DND-41 (cell line): ENCODE results near the gene THOC1.

Source experiments
- ATAC-seq: fragments of 200-7000 bp; cut with Tn5 transposase; 3 replicates; pipeline ENCODE4 v1.9.1; 2021; ENCODE audit warnings: low read depth; ENCODE audit not compliant: insufficient read depth
- DNase-seq: peaks from one replicate; pipeline ENCODE4 v3.0.0-alpha.2; 2020
- H2AFZ ChIP-seq: 2 replicates; pipeline ENCODE4 v1.6.0; 2012; ENCODE audit warnings: low read depth, low read length
- H3K27ac ChIP-seq: 2 replicates; pipeline ENCODE4 v1.5.1; 2012; ENCODE audit warnings: low read length, inconsistent platforms
- H3K27me3 ChIP-seq: fragments of 200-600 bp; sonication (generic); 2 replicates; pipeline ENCODE4 v1.6.0; 2012; ENCODE audit warnings: low read length, mild to moderate bottlenecking, inconsistent platforms; ENCODE audit not compliant: insufficient read depth, poor library complexity
- H3K36me3 ChIP-seq: 2 replicates; pipeline ENCODE4 v1.5.1; 2012; ENCODE audit warnings: low read length, inconsistent platforms; ENCODE audit not compliant: insufficient read depth
- H3K4me1 ChIP-seq: 2 replicates; pipeline ENCODE4 v1.5.1; 2012; ENCODE audit warnings: mild to moderate bottlenecking, low read length; ENCODE audit not compliant: insufficient read depth
- H3K4me2 ChIP-seq: 2 replicates; pipeline ENCODE4 v1.6.0; 2012; ENCODE audit warnings: mild to moderate bottlenecking, moderate library complexity, low read length, inconsistent platforms; ENCODE audit not compliant: insufficient read depth
- H3K4me3 ChIP-seq, 2 experiments: fragments of 200-600 bp in 1 of 2; shearing (Covaris generic) in 1 of 2; 2 replicates each; pipeline ENCODE4 v1.5.1; 2012 to 2016; ENCODE audit warnings: inconsistent platforms in 2 of 2, low read length in 2 of 2, mild to moderate bottlenecking in 2 of 2, low read depth in 1 of 2, moderate library complexity in 1 of 2
- H3K79me2 ChIP-seq: 2 replicates; pipeline ENCODE4 v1.6.0; 2012; ENCODE audit warnings: low read length, inconsistent platforms; ENCODE audit not compliant: insufficient read depth
- H3K9ac ChIP-seq: 2 replicates; pipeline ENCODE4 v1.6.0; 2012; ENCODE audit warnings: low read depth, mild to moderate bottlenecking, inconsistent platforms, low read length, moderate library complexity
- H3K9me3 ChIP-seq: 2 replicates; pipeline ENCODE4 v1.5.1; 2012; ENCODE audit warnings: low read length, moderate library complexity, mild to moderate bottlenecking, inconsistent platforms; ENCODE audit not compliant: insufficient read depth, severe bottlenecking
- H4K20me1 ChIP-seq: 2 replicates; pipeline ENCODE4 v1.6.0; 2012; ENCODE audit warnings: low read length; ENCODE audit not compliant: insufficient read depth
- EZH2 ChIP-seq: IDR thresholded peaks from 3 replicates; pipeline ENCODE4 v1.6.1; 2012; ENCODE audit warnings: borderline replicate concordance, low read depth, mild to moderate bottlenecking, moderate library complexity, low read length, inconsistent platforms; ENCODE audit not compliant: severe bottlenecking
- TF ChIP-seq, protein P1 (sequence below): IDR thresholded peaks from 2 replicates; pipeline ENCODE4 v1.5.1; 2012; ENCODE audit warnings: borderline replicate concordance, low read length, moderate library complexity, mild to moderate bottlenecking; ENCODE audit not compliant: poor library complexity, severe bottlenecking; ENCODE audit errors: extremely low read depth

The THOC1 gene

DNA sequence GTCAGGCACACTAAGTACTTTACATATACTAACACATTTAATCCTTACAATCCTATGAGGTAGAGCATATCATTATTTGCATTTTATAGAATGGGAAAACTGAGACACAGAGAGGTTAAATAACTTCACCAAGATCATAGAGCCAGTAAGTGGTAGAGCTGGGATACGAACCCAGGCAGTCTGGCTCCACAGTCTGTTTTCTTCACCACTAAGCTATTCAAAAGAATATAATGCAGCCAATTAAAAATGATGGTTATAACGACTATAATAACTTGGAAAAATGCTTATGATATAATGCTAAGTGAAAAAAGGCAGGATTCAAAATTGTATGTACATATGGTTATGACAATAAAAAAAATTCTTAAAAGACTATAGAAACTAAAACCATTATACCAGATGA, 7.3 kb downstream of the THOC1 start:
- Histone ChIP-seq H3K4me1 (peaks cover under 1% of the 10 kb centered on the region; the same call in 1 of the 2 replicates), H3K4me3 (no peak overlapping the region), H3K27me3 (no peaks in the 10 kb centered on the region), H3K79me2 (peaks cover 9% of the 10 kb centered on the region), H3K9me3 (no peaks in the 10 kb centered on the region), H3K9ac (no peak overlapping the region), H3K36me3 (peaks cover 90% of the 10 kb centered on the region), H3K4me2 (no peak overlapping the region), H2AFZ (no peak overlapping the region), H4K20me1 (no peaks in the 10 kb centered on the region), H3K27ac (no peak overlapping the region)
- DNase-seq, result no peak
- TF ChIP-seq, protein P1, sequence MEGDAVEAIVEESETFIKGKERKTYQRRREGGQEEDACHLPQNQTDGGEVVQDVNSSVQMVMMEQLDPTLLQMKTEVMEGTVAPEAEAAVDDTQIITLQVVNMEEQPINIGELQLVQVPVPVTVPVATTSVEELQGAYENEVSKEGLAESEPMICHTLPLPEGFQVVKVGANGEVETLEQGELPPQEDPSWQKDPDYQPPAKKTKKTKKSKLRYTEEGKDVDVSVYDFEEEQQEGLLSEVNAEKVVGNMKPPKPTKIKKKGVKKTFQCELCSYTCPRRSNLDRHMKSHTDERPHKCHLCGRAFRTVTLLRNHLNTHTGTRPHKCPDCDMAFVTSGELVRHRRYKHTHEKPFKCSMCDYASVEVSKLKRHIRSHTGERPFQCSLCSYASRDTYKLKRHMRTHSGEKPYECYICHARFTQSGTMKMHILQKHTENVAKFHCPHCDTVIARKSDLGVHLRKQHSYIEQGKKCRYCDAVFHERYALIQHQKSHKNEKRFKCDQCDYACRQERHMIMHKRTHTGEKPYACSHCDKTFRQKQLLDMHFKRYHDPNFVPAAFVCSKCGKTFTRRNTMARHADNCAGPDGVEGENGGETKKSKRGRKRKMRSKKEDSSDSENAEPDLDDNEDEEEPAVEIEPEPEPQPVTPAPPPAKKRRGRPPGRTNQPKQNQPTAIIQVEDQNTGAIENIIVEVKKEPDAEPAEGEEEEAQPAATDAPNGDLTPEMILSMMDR, result no peak
- no peak for TF ChIP-seq EZH2
- no peak for ATAC-seq

DNA sequence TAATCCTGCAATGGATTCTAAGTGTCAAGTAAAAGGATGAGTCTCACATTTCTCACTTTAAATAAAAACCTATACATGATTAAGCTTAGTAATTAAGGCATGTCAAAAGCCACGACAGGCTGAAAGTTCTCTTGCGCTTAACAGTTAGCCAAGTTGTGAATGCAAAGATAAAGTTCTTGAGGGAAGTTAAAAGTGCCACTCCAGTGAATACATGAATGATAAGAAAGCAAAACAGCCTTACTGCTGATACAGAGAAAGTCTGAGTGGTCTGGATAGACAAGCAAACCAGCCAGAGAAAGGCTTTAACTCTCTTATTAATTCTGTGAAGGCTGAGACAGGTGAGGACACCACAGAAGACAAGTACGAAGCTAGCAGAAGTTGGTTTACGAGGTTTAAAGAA, 12.7 kb downstream of the THOC1 start:
- Histone ChIP-seq H3K9ac (no peak overlapping the region), H3K27ac (no peak overlapping the region), H4K20me1 (no peaks in the 10 kb centered on the region), H3K4me2 (no peak overlapping the region), H2AFZ (no peak overlapping the region), H3K79me2 (no peaks in the 10 kb centered on the region; the same call in 1 of the 2 replicates), H3K4me1 (no peaks in the 10 kb centered on the region), H3K27me3 (no peaks in the 10 kb centered on the region), H3K36me3 (peaks cover 96% of the 10 kb centered on the region), H3K9me3 (no peaks in the 10 kb centered on the region), H3K4me3 (no peak overlapping the region)
- no peak for DNase-seq
- ATAC-seq, result no peak
- TF ChIP-seq, protein P1, result no peak
- TF ChIP-seq EZH2, result no peak

DNA sequence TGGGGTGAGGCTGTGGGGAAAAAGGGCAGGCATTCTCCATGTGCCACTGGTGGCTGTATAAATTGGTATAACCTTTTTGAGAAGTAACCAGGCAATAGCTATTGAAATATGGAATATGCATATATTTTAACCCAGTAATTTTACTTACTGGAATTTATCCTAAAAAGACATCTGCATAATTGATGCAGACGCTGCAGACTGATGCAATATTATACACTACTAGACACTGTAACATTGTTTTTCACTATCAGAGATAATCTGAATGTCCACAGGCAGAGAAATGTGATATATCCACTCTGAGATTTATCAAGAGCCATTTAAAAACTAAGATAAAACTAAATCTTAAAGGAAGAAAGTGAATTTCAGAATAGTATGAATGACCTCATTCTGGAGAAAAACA, 14.7 kb downstream of the THOC1 start:
- Histone ChIP-seq H4K20me1 (no peaks in the 10 kb centered on the region), H2AFZ (no peak overlapping the region), H3K4me2 (no peak overlapping the region), H3K79me2 (no peaks in the 10 kb centered on the region; the same call in 1 of the 2 replicates), H3K4me1 (no peaks in the 10 kb centered on the region), H3K27me3 (no peaks in the 10 kb centered on the region), H3K4me3 (no peak overlapping the region), H3K36me3 (peaks cover 94% of the 10 kb centered on the region), H3K9ac (no peak overlapping the region), H3K27ac (no peak overlapping the region), H3K9me3 (no peaks in the 10 kb centered on the region)
- DNase-seq (no peak), ATAC-seq (no peak)
- TF ChIP-seq EZH2, result no peak
- TF ChIP-seq, protein P1, result no peak

DNA sequence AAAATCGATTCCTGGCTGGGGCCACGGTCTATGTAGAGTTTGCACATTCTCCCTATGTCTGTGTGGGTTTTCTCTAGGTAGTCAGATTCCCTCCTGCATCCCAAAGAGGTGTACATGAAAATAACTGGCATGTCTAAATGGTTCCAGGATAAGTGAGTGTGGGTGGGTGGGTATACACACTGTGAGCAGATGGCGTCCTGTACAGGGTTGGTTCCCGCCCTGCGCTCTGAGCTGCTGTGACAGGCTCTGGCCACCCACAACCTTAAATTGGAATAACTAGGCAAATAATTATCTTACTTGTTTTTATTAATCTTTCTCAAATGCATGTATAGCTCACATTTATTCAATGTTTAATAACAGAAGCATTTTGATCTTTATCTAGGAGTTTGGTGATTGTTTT, 16.3 kb downstream of the THOC1 start:
- Histone ChIP-seq H3K4me2 (no peak overlapping the region), H3K4me1 (no peaks in the 10 kb centered on the region), H4K20me1 (no peaks in the 10 kb centered on the region), H3K27me3 (no peaks in the 10 kb centered on the region), H2AFZ (no peak overlapping the region), H3K9ac (no peak overlapping the region), H3K79me2 (no peaks in the 10 kb centered on the region), H3K36me3 (peaks cover 93% of the 10 kb centered on the region), H3K27ac (no peak overlapping the region), H3K4me3 (no peak overlapping the region), H3K9me3 (no peaks in the 10 kb centered on the region)
- no peak for ATAC-seq
- TF ChIP-seq, protein P1, result no peak
- TF ChIP-seq EZH2, result no peak
- DNase-seq, result no peak
